Activated CD4-positive, alpha-beta T cell treated with anti-CD3 and anti-CD28 coated beads for 4 hours (primary cell): ENCODE data around the gene NTRK1.
A peak's percentile ranks its signal among the peaks of the same experiment; 100 is the strongest.

Experiments used
- DNase-seq, 2 donors: peaks; one replicate each; pipeline ENCODE4 v3.0.0-alpha.2; 2020

NTRK1 gene

GRCh38 chr1:156839426-156840109, 21.1 kb upstream of the NTRK1 start:
- DNase-seq: no peak

DNA sequence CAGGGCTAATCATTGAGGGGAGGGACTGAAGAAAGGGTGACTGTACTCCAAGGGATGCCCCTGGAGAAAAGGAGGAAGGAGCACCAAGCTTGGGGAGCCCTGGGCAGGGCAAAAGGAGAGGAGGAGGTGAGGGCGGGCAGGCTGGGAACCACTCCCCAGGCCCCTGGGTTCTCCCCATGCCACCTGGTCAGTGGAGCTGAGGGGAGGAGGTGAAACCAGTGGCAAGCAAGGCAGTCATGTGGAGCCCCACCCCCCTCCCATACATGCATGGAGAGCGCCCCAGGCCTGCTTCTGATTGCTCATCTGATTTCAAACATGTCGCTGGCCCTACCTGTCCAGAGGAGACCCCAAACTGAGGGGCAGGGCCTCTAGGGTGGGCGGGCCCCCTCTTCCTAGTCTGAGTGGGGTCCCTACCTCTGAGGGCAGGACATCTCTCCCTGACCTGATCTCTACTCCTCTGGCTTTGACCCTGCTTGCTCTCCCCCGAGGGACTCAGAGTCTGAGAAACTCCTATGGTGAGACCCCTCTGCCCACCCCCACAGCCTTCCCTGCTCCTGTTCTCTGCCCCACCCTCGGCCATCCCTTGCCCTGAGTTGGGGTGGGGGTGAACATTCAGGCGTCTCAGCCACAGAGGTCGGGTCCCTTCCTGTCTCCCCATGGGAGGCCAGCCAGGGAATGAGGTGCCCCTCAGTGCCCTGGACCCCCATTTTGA, 20.3 kb upstream of the NTRK1 start:
- no peak for DNase-seq

DNA sequence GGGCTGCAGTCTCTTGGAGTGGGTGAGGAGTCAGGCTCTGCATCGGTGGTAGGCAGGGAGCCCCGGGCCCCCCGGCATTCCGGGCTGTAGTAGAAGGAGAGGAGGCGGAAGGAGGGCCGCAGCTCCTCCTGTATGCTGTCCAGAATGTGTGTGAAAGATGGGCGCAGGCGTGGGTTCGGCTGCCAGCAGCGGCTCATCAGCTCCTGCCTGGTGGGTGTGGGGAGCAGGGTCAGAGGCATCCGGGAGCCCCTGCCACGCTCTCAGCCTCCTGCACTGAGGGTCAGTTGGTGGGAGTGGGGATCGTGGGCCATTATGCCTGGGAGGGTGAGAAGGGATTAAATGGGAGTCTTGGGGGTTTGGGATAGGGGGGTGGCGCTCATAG, 19.8 kb upstream of the NTRK1 start:
- no peak for DNase-seq

DNA sequence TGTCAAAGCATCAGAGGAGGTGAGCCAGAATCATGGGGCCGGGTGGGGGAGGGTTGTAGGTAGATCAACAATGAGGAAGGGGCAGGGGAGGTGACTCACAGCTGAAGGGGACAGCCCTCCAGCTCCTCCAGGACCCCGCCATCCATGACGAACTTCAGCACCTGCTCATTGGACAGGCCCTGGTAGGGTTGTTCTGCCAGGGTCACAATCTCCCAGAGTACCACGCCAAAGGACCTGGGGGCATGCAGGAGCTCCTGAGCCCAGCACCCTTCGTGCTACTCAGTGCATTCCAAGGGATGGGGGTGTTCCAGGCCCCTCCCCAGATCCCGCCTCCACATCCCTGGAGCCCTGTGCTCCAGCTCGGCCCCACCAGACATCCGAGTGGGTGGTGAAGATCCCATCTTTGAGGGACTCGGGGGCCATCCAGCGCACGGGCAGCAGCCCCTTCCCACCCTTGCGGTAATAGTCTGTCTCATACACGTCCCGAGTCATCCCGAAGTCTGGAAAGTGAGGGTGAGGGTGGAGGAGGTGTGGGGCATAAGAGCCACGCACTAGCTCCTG, 19.3 kb upstream of the NTRK1 start:
- DNase-seq: no peak

DNA sequence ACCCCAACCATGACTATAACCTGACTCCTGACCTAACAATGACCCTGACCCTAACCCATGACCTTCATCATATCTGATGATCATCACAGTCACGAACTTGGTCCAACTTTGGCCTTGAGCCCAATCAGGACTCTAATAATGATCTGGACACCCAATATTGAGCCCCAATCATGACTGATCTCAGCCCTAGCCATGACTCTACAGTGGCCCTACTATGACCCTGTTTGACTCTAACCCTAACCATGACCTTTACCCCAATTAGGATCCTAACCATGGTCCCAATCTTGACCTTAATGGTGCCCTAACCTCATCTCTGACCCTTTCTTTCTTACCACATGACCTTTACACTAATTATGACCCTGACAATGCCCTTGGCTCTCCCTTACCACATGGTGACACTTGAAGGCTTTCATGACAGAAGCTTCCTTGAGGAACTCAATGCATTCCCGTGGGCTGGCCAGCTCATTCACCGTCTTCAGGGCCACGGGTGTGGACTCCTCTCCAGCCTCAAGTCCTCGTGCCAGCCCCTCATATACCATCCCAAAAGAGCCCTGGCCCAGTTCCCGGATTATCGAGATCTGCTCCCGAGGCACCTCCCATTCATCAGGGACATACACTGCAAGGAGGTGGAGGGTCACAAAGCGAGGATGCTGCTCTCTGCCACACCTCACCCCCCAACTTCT, 17.9 kb upstream of the NTRK1 start:
- DNase-seq: no peak

- DNase-seq: no peak
These were observed 16.6 kb upstream of the NTRK1 start for GRCh38 chr1:156844102-156844501.

GRCh38 chr1:156844638-156845037, 16.0 kb upstream of the NTRK1 start:
- no peak for DNase-seq

- DNase-seq: peak; percentile 38 to 39
These were observed 15.4 kb upstream of the NTRK1 start for GRCh38 chr1:156845055-156845952.

GRCh38 chr1:156845953-156846545, 14.6 kb upstream of the NTRK1 start:
- DNase-seq: no peak

DNA sequence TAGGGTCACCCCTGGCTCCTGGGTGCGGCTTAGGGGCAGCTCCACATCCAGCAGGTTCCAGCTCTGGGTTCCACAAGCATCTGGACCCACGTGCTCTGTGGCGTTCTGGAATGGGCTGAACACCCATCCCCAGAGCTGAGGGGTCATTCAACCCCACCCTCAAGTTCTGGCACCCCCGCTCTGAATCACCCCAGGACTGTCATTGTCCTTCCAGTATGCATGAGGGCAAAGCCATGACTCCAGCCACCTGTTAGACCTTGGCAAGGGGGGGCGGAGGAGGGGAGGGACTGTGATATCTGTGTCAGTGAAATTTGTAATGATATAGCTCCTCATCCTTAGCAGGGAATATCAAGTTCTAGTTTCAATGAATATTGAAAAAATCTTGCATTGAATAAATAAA, 14.0 kb upstream of the NTRK1 start:
- no peak for DNase-seq

DNA sequence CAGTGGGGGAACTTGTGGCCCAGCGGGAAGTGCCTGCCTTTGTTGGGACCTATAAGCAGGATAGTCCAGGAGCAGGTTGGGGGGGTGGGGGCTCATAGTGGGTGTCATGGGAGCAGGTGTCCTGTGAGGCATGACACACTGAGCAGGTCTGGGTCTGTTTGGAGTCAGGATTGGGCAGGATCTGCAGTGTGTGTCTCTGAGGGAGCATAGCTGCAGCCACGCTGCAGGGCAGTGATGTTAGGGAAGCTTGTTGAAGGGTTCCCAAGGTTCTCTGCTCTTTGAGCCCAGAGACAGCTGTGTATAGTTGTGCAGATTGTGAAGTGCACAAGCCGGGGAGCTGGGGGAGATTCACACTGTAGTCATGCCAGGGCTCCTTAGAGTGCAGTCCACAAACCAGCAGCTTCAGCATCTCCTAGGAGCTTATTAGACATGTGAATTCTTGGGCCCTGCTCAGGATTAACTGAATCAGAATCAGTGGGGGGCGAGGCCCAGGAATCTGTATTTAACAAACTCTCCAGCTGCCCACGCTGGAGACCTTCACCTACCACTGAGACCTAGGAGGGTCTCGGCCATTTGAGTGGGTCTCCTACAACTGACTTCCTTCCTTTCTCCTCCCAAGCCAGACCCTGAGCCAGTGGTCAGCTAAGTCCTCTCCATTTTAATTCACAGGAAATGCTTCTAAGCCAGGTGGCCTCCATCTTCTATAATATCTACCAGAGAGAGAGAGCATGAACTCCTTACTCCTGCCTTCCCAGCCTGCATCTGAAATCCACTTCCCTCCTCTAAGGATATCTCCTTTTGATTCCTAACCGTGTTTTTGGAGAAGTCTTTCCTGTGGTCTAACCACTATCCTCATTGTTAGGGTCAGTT, 12.8 kb upstream of the NTRK1 start:
- no peak for DNase-seq

GRCh38 chr1:156848461-156849150, 12.1 kb upstream of the NTRK1 start:
- DNase-seq: peak; percentile 52 to 59

- no peak for DNase-seq
These were observed 11.5 kb upstream of the NTRK1 start for GRCh38 chr1:156849151-156849496.

- DNase-seq: no peak
These were observed 8.8 kb upstream of the NTRK1 start for GRCh38 chr1:156851779-156852417.

GRCh38 chr1:156852418-156852874, 8.2 kb upstream of the NTRK1 start:
- DNase-seq: no peak

- no peak for DNase-seq
These were observed 6.9 kb upstream of the NTRK1 start for GRCh38 chr1:156853761-156854160.

- DNase-seq: no peak
These were observed 6.0 kb upstream of the NTRK1 start for GRCh38 chr1:156854634-156855033.

- DNase-seq: no peak
These were observed 4.3 kb upstream of the NTRK1 start for GRCh38 chr1:156856282-156856785.

DNA sequence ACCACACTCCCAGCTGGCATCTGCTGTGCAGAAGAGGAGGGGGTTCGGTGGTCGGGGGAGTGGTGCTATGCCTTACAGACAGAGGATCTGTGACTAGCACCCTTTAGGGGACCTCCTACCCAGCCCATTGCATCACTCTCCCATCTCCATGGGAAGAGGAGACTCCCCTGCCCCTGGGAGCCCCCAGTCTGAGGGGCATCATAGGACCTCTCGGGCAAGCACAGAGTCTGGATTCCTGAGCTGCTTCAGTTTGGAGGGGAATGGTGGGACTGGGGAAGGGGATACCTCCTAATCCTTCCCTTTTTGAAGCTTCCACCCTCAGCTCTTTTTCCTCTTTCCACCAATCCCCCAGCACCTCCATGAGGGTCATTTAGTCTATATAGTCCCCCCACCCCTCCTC, 3.1 kb upstream of the NTRK1 start:
- DNase-seq: no peak

GRCh38 chr1:156858555-156858956, 2.1 kb upstream of the NTRK1 start:
- DNase-seq: no peak
